ENCODE data around the gene ST8SIA5. TPM values are rescaled to one million over a fixed set of nuclear protein-coding genes. Genes with fewer than 3 reads are reported as not detected.
A peak's percentile ranks its signal among the peaks of the same experiment; 100 is the strongest.

The ST8SIA5 gene
- total RNA-seq, 1 experiment from 2014 or later = not detected

GRCh38 chr18:46625069-46625468 lies 131.8 kb downstream of the ST8SIA5 start:
- TF ChIP-seq CTCF (IDR thresholded peaks at IDR 0.05; ENCODE audit: unreplicated experiment) = no peak
- BruUV-seq (replicated peaks) = no TSS peak
- peaks cover 16% of the 10 kb centered on the region for H3K27me3 Mint-ChIP-seq (ENCODE audit: insufficient read depth, unreplicated experiment)
- ChIA-PET CTCF (interaction anchor here (0.6 to 8.8 kb wide), 7 partner anchors 19 to 463 kb away, joined by 3 to 181 read pairs (median 5); partner anchors contain the start of gene LOXHD1), POLR2A (no interaction called here)
- no peaks in the 10 kb centered on the region for H3K4me1 Mint-ChIP-seq (ENCODE audit: insufficient read depth, unreplicated experiment)
- intact Hi-C loops (cut with micrococcal nuclease) = no loop called here
- no peak overlapping the region for H3K27ac Mint-ChIP-seq (ENCODE audit: low read depth, unreplicated experiment)
- H3K4me3 Mint-ChIP-seq (ENCODE audit: unreplicated experiment) = no peak overlapping the region
- no peaks in the 10 kb centered on the region for H3K9me3 Mint-ChIP-seq (ENCODE audit: unreplicated experiment)
- DNase-seq (ENCODE audit: unreplicated experiment) = no peak
- peaks cover 5% of the 10 kb centered on the region for H3K36me3 Mint-ChIP-seq (ENCODE audit: insufficient read depth, unreplicated experiment)

- BruUV-seq (replicated peaks) = no TSS peak
- peaks cover 16% of the 10 kb centered on the region for H3K27me3 Mint-ChIP-seq (ENCODE audit: insufficient read depth, unreplicated experiment)
- ChIA-PET CTCF (interaction anchor here (0.7 to 8.8 kb wide), 19 partner anchors 14 to 461 kb away, joined by 3 to 181 read pairs (median 3); partner anchors contain the start of gene LOXHD1), POLR2A (interaction anchor here (0.6 to 1.4 kb wide), 2 partner anchors 23 to 347 kb away, joined by 4 to 5 read pairs; no protein-coding TSS in a partner anchor)
- no peak for TF ChIP-seq CTCF (IDR thresholded peaks at IDR 0.05; ENCODE audit: unreplicated experiment)
- no peaks in the 10 kb centered on the region for H3K4me1 Mint-ChIP-seq (ENCODE audit: insufficient read depth, unreplicated experiment)
- intact Hi-C loops (cut with micrococcal nuclease) = no loop called here
- H3K36me3 Mint-ChIP-seq (ENCODE audit: insufficient read depth, unreplicated experiment) = peaks cover 5% of the 10 kb centered on the region
- DNase-seq (ENCODE audit: unreplicated experiment) = no peak
- H3K27ac Mint-ChIP-seq (ENCODE audit: low read depth, unreplicated experiment) = no peak overlapping the region
- H3K4me3 Mint-ChIP-seq (ENCODE audit: unreplicated experiment) = no peak overlapping the region
- no peaks in the 10 kb centered on the region for H3K9me3 Mint-ChIP-seq (ENCODE audit: unreplicated experiment)
Measured at GRCh38 chr18:46624127-46624526, 132.7 kb downstream of the ST8SIA5 start.

GRCh38 chr18:46623541-46623940 lies 133.3 kb downstream of the ST8SIA5 start:
- TF ChIP-seq CTCF (IDR thresholded peaks at IDR 0.05; ENCODE audit: unreplicated experiment) = no peak
- CTCF ChIA-PET = interaction anchor here (0.5 to 8.8 kb wide), 32 partner anchors 10 to 474 kb away, joined by 3 to 181 read pairs (median 3); partner anchors contain the start of gene LOXHD1
- DNase-seq (ENCODE audit: unreplicated experiment) = peak; percentile 5
- Mint-ChIP-seq H3K27me3 (ENCODE audit: insufficient read depth, unreplicated experiment) (peaks cover 16% of the 10 kb centered on the region), H3K9me3 (ENCODE audit: unreplicated experiment) (no peaks in the 10 kb centered on the region), H3K27ac (ENCODE audit: low read depth, unreplicated experiment) (no peak overlapping the region), H3K4me1 (ENCODE audit: insufficient read depth, unreplicated experiment) (no peaks in the 10 kb centered on the region), H3K4me3 (ENCODE audit: unreplicated experiment) (no peak overlapping the region), H3K36me3 (ENCODE audit: insufficient read depth, unreplicated experiment) (peaks cover 5% of the 10 kb centered on the region)
- BruUV-seq (replicated peaks) = no TSS peak
- intact Hi-C loops (cut with micrococcal nuclease) = loop anchor here (1.0 kb wide), 2 partner anchors 342 to 450 kb away; no protein-coding TSS in a partner anchor
- POLR2A ChIA-PET = interaction anchor here (0.6 to 3.2 kb wide), 5 partner anchors 22 to 450 kb away, joined by 3 to 26 read pairs (median 4); a partner anchor contains a TSS

- peak; percentile 35 for TF ChIP-seq CTCF (IDR thresholded peaks at IDR 0.05; ENCODE audit: unreplicated experiment)
- intact Hi-C loops (cut with micrococcal nuclease) = loop anchor here (1.0 kb wide), 2 partner anchors 342 to 450 kb away; no protein-coding TSS in a partner anchor
- no peaks in the 10 kb centered on the region for H3K4me1 Mint-ChIP-seq (ENCODE audit: insufficient read depth, unreplicated experiment)
- H3K27ac Mint-ChIP-seq (ENCODE audit: low read depth, unreplicated experiment) = no peak overlapping the region
- ChIA-PET CTCF (interaction anchor here (0.5 to 8.8 kb wide), 36 partner anchors 11 to 972 kb away, joined by 3 to 181 read pairs (median 4); partner anchors contain the start of gene LOXHD1), POLR2A (interaction anchor here (0.6 to 3.2 kb wide), 5 partner anchors 21 to 450 kb away, joined by 3 to 26 read pairs (median 3); a partner anchor contains a TSS)
- peaks cover 5% of the 10 kb centered on the region for H3K36me3 Mint-ChIP-seq (ENCODE audit: insufficient read depth, unreplicated experiment)
- peak; percentile 19 for DNase-seq (ENCODE audit: unreplicated experiment)
- H3K4me3 Mint-ChIP-seq (ENCODE audit: unreplicated experiment) = no peak overlapping the region
- no TSS peak for BruUV-seq (replicated peaks)
- peaks cover 16% of the 10 kb centered on the region for H3K27me3 Mint-ChIP-seq (ENCODE audit: insufficient read depth, unreplicated experiment)
- no peaks in the 10 kb centered on the region for H3K9me3 Mint-ChIP-seq (ENCODE audit: unreplicated experiment)
Measured at GRCh38 chr18:46622999-46623398, 133.9 kb downstream of the ST8SIA5 start.

Measured in MCF 10A (cell line).